HEK293T (cell line): ENCODE measurements around the gene EDA.

Experiments used
- CTCF ChIA-PET: fragments of 350-600 bp; formaldehyde crosslinking; extraction: SDS; loops from one replicate; lab custom pipeline; 2021; ENCODE audit warnings: antibody characterized with exemption, inconsistent platforms; lab: Yijun Ruan, JAX
- POLR2A ChIA-PET: fragments of 350-600 bp; formaldehyde crosslinking; extraction: SDS; loops from one replicate; lab custom pipeline; 2020; ENCODE audit warnings: antibody characterized with exemption, inconsistent platforms; lab: Yijun Ruan, JAX
- DNase-seq: peaks from one replicate; pipeline ENCODE4 v3.0.0; 2012; ENCODE audit warnings: mixed read lengths; ENCODE audit errors: extremely low spot score
- ARNT ChIP-seq: fragments of 450-650 bp; IDR thresholded peaks from 2 replicates; pipeline ENCODE4 v1.6.1; 2017; ENCODE audit warnings: mild to moderate bottlenecking
- BHLHE40 ChIP-seq: fragments of 450-650 bp; IDR thresholded peaks from 2 replicates; pipeline ENCODE4 v1.6.1; 2016; ENCODE audit warnings: mild to moderate bottlenecking, moderate library complexity, borderline replicate concordance
- CTBP1 ChIP-seq: fragments of 450-650 bp; IDR thresholded peaks from 2 replicates; pipeline ENCODE4 v1.6.1; 2016; ENCODE audit warnings: borderline replicate concordance
- ELF4 ChIP-seq: fragments of 450-650 bp; IDR thresholded peaks from 2 replicates; pipeline ENCODE4 v1.6.1; 2017; ENCODE audit warnings: antibody characterized with exemption
- FOXA1 ChIP-seq: fragments of 450-650 bp; IDR thresholded peaks from 2 replicates; pipeline ENCODE4 v1.6.1; 2016; ENCODE audit warnings: mild to moderate bottlenecking
- FOXK2 ChIP-seq: fragments of 450-650 bp; IDR thresholded peaks from 2 replicates; pipeline ENCODE4 v1.6.1; 2016; ENCODE audit warnings: mild to moderate bottlenecking
- FOXM1 ChIP-seq: fragments of 450-650 bp; IDR thresholded peaks from 2 replicates; pipeline ENCODE4 v1.6.1; 2017; ENCODE audit warnings: mild to moderate bottlenecking, borderline replicate concordance
- HDGF ChIP-seq: fragments of 450-650 bp; IDR thresholded peaks from 2 replicates; pipeline ENCODE4 v1.6.1; 2017; ENCODE audit warnings: antibody characterized with exemption, borderline replicate concordance
- L3MBTL2 ChIP-seq: fragments of 450-650 bp; conservative IDR thresholded peaks from 2 replicates; pipeline ENCODE4 v1.6.1; 2016; ENCODE audit warnings: mild to moderate bottlenecking
- LEF1 ChIP-seq: fragments of 450-650 bp; IDR thresholded peaks from 2 replicates; pipeline ENCODE4 v1.6.1; 2017; ENCODE audit warnings: mild to moderate bottlenecking, borderline replicate concordance
- NFRKB ChIP-seq: fragments of 450-650 bp; IDR thresholded peaks from 2 replicates; pipeline ENCODE4 v1.6.1; 2016; ENCODE audit warnings: mild to moderate bottlenecking, moderate library complexity
- PKNOX1 ChIP-seq: fragments of 450-650 bp; IDR thresholded peaks from 2 replicates; pipeline ENCODE4 v1.6.1; 2016
- SP1 ChIP-seq: fragments of 450-650 bp; IDR thresholded peaks from 2 replicates; pipeline ENCODE4 v1.6.1; 2017
- SUZ12 ChIP-seq: fragments of 450-650 bp; IDR thresholded peaks from 2 replicates; pipeline ENCODE4 v1.6.1; 2016; ENCODE audit warnings: mild to moderate bottlenecking
- TARDBP ChIP-seq: fragments of 450-650 bp; IDR thresholded peaks from 2 replicates; pipeline ENCODE4 v1.6.1; 2016
- ZNF384 ChIP-seq: fragments of 450-650 bp; IDR thresholded peaks from 2 replicates; pipeline ENCODE4 v1.6.1; 2016

EDA gene

GRCh38 chrX:70038515-70038914 is 422.6 kb downstream of the EDA start:
- TF ChIP-seq ARNT (no peak), NFRKB (no peak), PKNOX1 (no peak), FOXK2 (no peak)
- ChIA-PET CTCF (interaction anchor here (1.2 to 3.0 kb wide), 2 partner anchors 8 to 59 kb away, joined by 4 to 10 read pairs; no protein-coding TSS in a partner anchor), POLR2A (no interaction called here)
- DNase-seq, result no peak

GRCh38 chrX:70038951-70039350 is 423.0 kb downstream of the EDA start:
- CTCF ChIA-PET, result interaction anchor here (1.2 to 3.0 kb wide), 2 partner anchors 9 to 59 kb away, joined by 4 to 10 read pairs; no protein-coding TSS in a partner anchor
- no peak for DNase-seq
- no peak for TF ChIP-seq ZNF384
- TF ChIP-seq CTBP1, result no peak
- TF ChIP-seq FOXK2, result no peak
- TF ChIP-seq ARNT, result no peak
- no peak for TF ChIP-seq FOXM1
- TF ChIP-seq HDGF, result no peak
- no peak for TF ChIP-seq NFRKB
- TF ChIP-seq LEF1, result no peak
- TF ChIP-seq FOXA1, result no peak
- POLR2A ChIA-PET, result no interaction called here

GRCh38 chrX:70039758-70040157 is 423.8 kb downstream of the EDA start:
- TF ChIP-seq BHLHE40 (no peak), NFRKB (no peak), CTBP1 (no peak), HDGF (no peak), TARDBP (no peak), LEF1 (no peak), PKNOX1 (no peak), ARNT (no peak), SP1 (no peak)
- ChIA-PET POLR2A (no interaction called here), CTCF (interaction anchor here (3.0 kb wide), 1 partner anchor 9 kb away, joined by 10 read pairs; no protein-coding TSS in a partner anchor)
- DNase-seq, result no peak

- no peak for DNase-seq
- ChIA-PET CTCF (interaction anchor here (0.6 kb wide), 1 partner anchor 12 kb away, joined by 5 read pairs; no protein-coding TSS in a partner anchor), POLR2A (no interaction called here)
- no peak for TF ChIP-seq HDGF
- no peak for TF ChIP-seq LEF1
- TF ChIP-seq PKNOX1, result no peak
- TF ChIP-seq L3MBTL2, result no peak
- TF ChIP-seq FOXM1, result no peak
- no peak for TF ChIP-seq ZNF384
- TF ChIP-seq FOXK2, result no peak
- no peak for TF ChIP-seq ARNT
These were observed 426.1 kb downstream of the EDA start for GRCh38 chrX:70041993-70042392.

- no peak for TF ChIP-seq ELF4
- no peak for DNase-seq
- CTCF ChIA-PET, result interaction anchor here (0.7 kb wide), 1 partner anchor 12 kb away, joined by 3 read pairs; no protein-coding TSS in a partner anchor
- POLR2A ChIA-PET, result no interaction called here
These were observed 426.8 kb downstream of the EDA start for GRCh38 chrX:70042399-70043371.

- TF ChIP-seq NFRKB (no peak), ZNF384 (no peak), CTBP1 (no peak), L3MBTL2 (no peak), BHLHE40 (no peak), SUZ12 (no peak), ARNT (no peak), FOXK2 (no peak), SP1 (no peak), FOXA1 (no peak), PKNOX1 (no peak), LEF1 (no peak)
- ChIA-PET POLR2A (no interaction called here), CTCF (no interaction called here)
- DNase-seq, result no peak
These were observed 427.8 kb downstream of the EDA start for GRCh38 chrX:70043685-70044084.
